Measurements from ENCODE around the gene PLXDC2.

PLXDC2 gene

GRCh38 chr10:20087353-20087752, 271.1 kb downstream of the PLXDC2 start:
- H3K4me1 ChIP-seq (ENCODE audit: insufficient read depth, low read length), result no peaks in the 10 kb centered on the region
- H3K9ac ChIP-seq (ENCODE audit: low read depth, low read length), result no peak overlapping the region
- H3K4me2 ChIP-seq (ENCODE audit: insufficient read depth, low read length), result no peak overlapping the region
- no peaks in the 10 kb centered on the region for H4K20me1 ChIP-seq (ENCODE audit: insufficient read depth, low read length)
- ATAC-seq (ENCODE audit: insufficient read depth, low read depth) (no peak), DNase-seq (no peak)
- no peaks in the 10 kb centered on the region for H3K27me3 ChIP-seq (ENCODE audit: insufficient read depth, low read length, poor library complexity)
- H2AFZ ChIP-seq (ENCODE audit: low read depth, low read length), result no peak overlapping the region
- no peak overlapping the region for H3K4me3 ChIP-seq (ENCODE audit: low read depth in 1 of 2, low read length in 2 of 2)
- no peak for TF ChIP-seq EZH2 (IDR thresholded peaks at IDR 0.05; ENCODE audit: borderline replicate concordance, low read depth, low read length, severe bottlenecking)
- H3K79me2 ChIP-seq (ENCODE audit: insufficient read depth, low read length), result no peaks in the 10 kb centered on the region
- no peak overlapping the region for H3K27ac ChIP-seq (ENCODE audit: low read length)
- no peaks in the 10 kb centered on the region for H3K9me3 ChIP-seq (ENCODE audit: insufficient read depth, low read length, severe bottlenecking)
- H3K36me3 ChIP-seq (ENCODE audit: insufficient read depth, low read length), result no peaks in the 10 kb centered on the region

GRCh38 chr10:20088061-20088701, 271.9 kb downstream of the PLXDC2 start:
- Histone ChIP-seq H3K9ac (ENCODE audit: low read depth, low read length) (no peak overlapping the region), H2AFZ (ENCODE audit: low read depth, low read length) (no peak overlapping the region), H3K79me2 (ENCODE audit: insufficient read depth, low read length) (no peaks in the 10 kb centered on the region), H4K20me1 (ENCODE audit: insufficient read depth, low read length) (no peaks in the 10 kb centered on the region), H3K36me3 (ENCODE audit: insufficient read depth, low read length) (no peaks in the 10 kb centered on the region), H3K4me3 (ENCODE audit: low read depth in 1 of 2, low read length in 2 of 2) (no peak overlapping the region), H3K9me3 (ENCODE audit: insufficient read depth, low read length, severe bottlenecking) (no peaks in the 10 kb centered on the region), H3K4me1 (ENCODE audit: insufficient read depth, low read length) (no peaks in the 10 kb centered on the region), H3K27ac (ENCODE audit: low read length) (no peak overlapping the region), H3K4me2 (ENCODE audit: insufficient read depth, low read length) (no peak overlapping the region), H3K27me3 (ENCODE audit: insufficient read depth, low read length, poor library complexity) (no peaks in the 10 kb centered on the region)
- TF ChIP-seq EZH2 (IDR thresholded peaks at IDR 0.05; ENCODE audit: borderline replicate concordance, low read depth, low read length, severe bottlenecking), result no peak
- TF ChIP-seq CTCF (IDR thresholded peaks at IDR 0.05; ENCODE audit: borderline replicate concordance, extremely low read depth, low read length, poor library complexity, severe bottlenecking), result no peak
- no peak for DNase-seq
- no peak for ATAC-seq (ENCODE audit: insufficient read depth, low read depth)

- DNase-seq (no peak), ATAC-seq (ENCODE audit: insufficient read depth, low read depth) (no peak)
- H3K9me3 ChIP-seq (ENCODE audit: insufficient read depth, low read length, severe bottlenecking), result no peaks in the 10 kb centered on the region
- H3K4me3 ChIP-seq (ENCODE audit: low read depth in 1 of 2, low read length in 2 of 2), result no peak overlapping the region
- H3K27me3 ChIP-seq (ENCODE audit: insufficient read depth, low read length, poor library complexity), result no peaks in the 10 kb centered on the region
- no peak for TF ChIP-seq CTCF (IDR thresholded peaks at IDR 0.05; ENCODE audit: borderline replicate concordance, extremely low read depth, low read length, poor library complexity, severe bottlenecking)
- no peak for TF ChIP-seq EZH2 (IDR thresholded peaks at IDR 0.05; ENCODE audit: borderline replicate concordance, low read depth, low read length, severe bottlenecking)
- no peak overlapping the region for H3K27ac ChIP-seq (ENCODE audit: low read length)
- no peak overlapping the region for H3K9ac ChIP-seq (ENCODE audit: low read depth, low read length)
- H3K36me3 ChIP-seq (ENCODE audit: insufficient read depth, low read length), result no peaks in the 10 kb centered on the region
- no peaks in the 10 kb centered on the region for H4K20me1 ChIP-seq (ENCODE audit: insufficient read depth, low read length)
- no peak overlapping the region for H3K4me2 ChIP-seq (ENCODE audit: insufficient read depth, low read length)
- no peaks in the 10 kb centered on the region for H3K4me1 ChIP-seq (ENCODE audit: insufficient read depth, low read length)
- H3K79me2 ChIP-seq (ENCODE audit: insufficient read depth, low read length), result no peaks in the 10 kb centered on the region
- no peak overlapping the region for H2AFZ ChIP-seq (ENCODE audit: low read depth, low read length)
Observed at GRCh38 chr10:20089879-20090278, 273.6 kb downstream of the PLXDC2 start.

GRCh38 chr10:20090831-20091230, 274.6 kb downstream of the PLXDC2 start:
- ATAC-seq (ENCODE audit: insufficient read depth, low read depth) (no peak), DNase-seq (no peak)
- Histone ChIP-seq H3K9ac (ENCODE audit: low read depth, low read length) (no peak overlapping the region), H3K4me3 (ENCODE audit: low read depth in 1 of 2, low read length in 2 of 2) (no peak overlapping the region), H3K4me2 (ENCODE audit: insufficient read depth, low read length) (no peak overlapping the region), H3K79me2 (ENCODE audit: insufficient read depth, low read length) (no peaks in the 10 kb centered on the region), H3K36me3 (ENCODE audit: insufficient read depth, low read length) (no peaks in the 10 kb centered on the region), H3K27ac (ENCODE audit: low read length) (no peak overlapping the region), H4K20me1 (ENCODE audit: insufficient read depth, low read length) (no peaks in the 10 kb centered on the region), H2AFZ (ENCODE audit: low read depth, low read length) (no peak overlapping the region), H3K4me1 (ENCODE audit: insufficient read depth, low read length) (no peaks in the 10 kb centered on the region), H3K9me3 (ENCODE audit: insufficient read depth, low read length, severe bottlenecking) (no peaks in the 10 kb centered on the region), H3K27me3 (ENCODE audit: insufficient read depth, low read length, poor library complexity) (no peaks in the 10 kb centered on the region)
- TF ChIP-seq EZH2 (IDR thresholded peaks at IDR 0.05; ENCODE audit: borderline replicate concordance, low read depth, low read length, severe bottlenecking), result no peak

Data from DND-41 (cell line).